Mucosa of descending colon (tissue), 3 donors: ENCODE results near the gene RSPH6A. TPM values are rescaled to one million over a fixed set of nuclear protein-coding genes. Genes with fewer than 3 reads are reported as not detected.

Experiments used
- ATAC-seq: fragments of 200-7000 bp; cut with Tn5 transposase; one replicate; pipeline ENCODE4 v1.9.1; 2020; ENCODE audit warnings: mild to moderate bottlenecking, moderate library complexity
- DNase-seq, 3 donors: peaks; one replicate each; pipeline ENCODE4 v3.0.0-alpha.2; 2020
- H3K36me3 ChIP-seq: fragments of 200-600 bp; one replicate; pipeline ENCODE4 v1.8.0; 2021; ENCODE audit warnings: low read depth, mild to moderate bottlenecking
- H3K4me1 ChIP-seq: fragments of 200-600 bp; one replicate; pipeline ENCODE4 v1.8.0; 2021; ENCODE audit warnings: low read depth, mild to moderate bottlenecking
- H3K4me3 ChIP-seq: fragments of 200-600 bp; one replicate; pipeline ENCODE4 v1.8.0; 2021; ENCODE audit warnings: mild to moderate bottlenecking
- H3K9me3 ChIP-seq: fragments of 200-600 bp; one replicate; pipeline ENCODE4 v1.8.0; 2021; ENCODE audit warnings: mild to moderate bottlenecking
- CTCF ChIP-seq: fragments of 200-600 bp; IDR thresholded peaks from one replicate; pipeline ENCODE4 v1.8.0; 2022; ENCODE audit warnings: antibody characterized with exemption, mild to moderate bottlenecking
- intact Hi-C, 2 donors: fragments of 100-400 bp; cut with DNase I in 1 of 2; cut with micrococcal nuclease in 1 of 2; formaldehyde crosslinking; loops; one replicate each; pipeline versions ENCODE4 v1.11.0 to v1.11.1; 2022; cut with DNase I, micrococcal nuclease
- total RNA-seq, 3 donors: library from RNA; stranded (reverse); fragmentation: NEBNext Ultra II Directional in 2 of 3; extraction: Animal tissue kit (Norgen Biotek cat#: 25700) in 2 of 3; gene quantifications; one replicate each; pipeline versions ENCODE4 v1.2.1 to v1.2.4, GENCODE V29; 2021 to 2023
- donor health status: DM: no; HTN: no; CAD: no; lungs with moderate emphysema.
- donor health status: DM: no; HTN: no; CAD: no.
- donor health status: DM: no; HTN: yes; CAD: no.

RSPH6A gene
- total RNA-seq, 3 donors from 2014 or later: 0.16 to 0.24 (median 0.20) TPM

GRCh38 chr19:45767410-45767880, 47.7 kb downstream of the RSPH6A start:
- TF ChIP-seq CTCF: no peak
- peak; percentile 3 for ATAC-seq
- peaks cover 30% of the 10 kb centered on the region for H3K4me1 ChIP-seq

GRCh38 chr19:45766869-45767346, 48.2 kb downstream of the RSPH6A start:
- H3K4me1 ChIP-seq: peaks cover 30% of the 10 kb centered on the region
- intact Hi-C loops: no loop called here

More at GRCh38 chr19:45767410-45767880, 47.7 kb downstream of the RSPH6A start:
- DNase-seq: peak; percentile 69 to 82 (median 81)
- Histone ChIP-seq H3K36me3 (no peaks in the 10 kb centered on the region), H3K9me3 (no peaks in the 10 kb centered on the region), H3K4me3 (peak overlapping the region; percentile 52)
- intact Hi-C loops: no loop called here

GRCh38 chr19:45766296-45766868, 48.7 kb downstream of the RSPH6A start:
- no peak for DNase-seq
- intact Hi-C loops: no loop called here

More at GRCh38 chr19:45766869-45767346, 48.2 kb downstream of the RSPH6A start:
- Histone ChIP-seq H3K4me3 (no peak overlapping the region), H3K36me3 (no peaks in the 10 kb centered on the region), H3K9me3 (no peaks in the 10 kb centered on the region)
- no peak for DNase-seq
- no peak for ATAC-seq
- no peak for TF ChIP-seq CTCF

GRCh38 chr19:45765702-45766295, 49.3 kb downstream of the RSPH6A start:
- no peak for TF ChIP-seq CTCF
- ATAC-seq (no peak), DNase-seq (no peak)
- intact Hi-C loops: no loop called here
- no peaks in the 10 kb centered on the region for H3K36me3 ChIP-seq
- no peak overlapping the region for H3K4me3 ChIP-seq
- H3K4me1 ChIP-seq: peaks cover 24% of the 10 kb centered on the region
- H3K9me3 ChIP-seq: no peaks in the 10 kb centered on the region

More at GRCh38 chr19:45766296-45766868, 48.7 kb downstream of the RSPH6A start:
- ATAC-seq: no peak
- no peaks in the 10 kb centered on the region for H3K9me3 ChIP-seq
- H3K36me3 ChIP-seq: no peaks in the 10 kb centered on the region
- peaks cover 30% of the 10 kb centered on the region for H3K4me1 ChIP-seq
- H3K4me3 ChIP-seq: no peak overlapping the region
- no peak for TF ChIP-seq CTCF

- H3K4me1 ChIP-seq: peaks cover 23% of the 10 kb centered on the region
- no peaks in the 10 kb centered on the region for H3K36me3 ChIP-seq
- intact Hi-C loops: no loop called here
- TF ChIP-seq CTCF: no peak
- H3K4me3 ChIP-seq: no peak overlapping the region
- ATAC-seq: no peak
- DNase-seq: no peak
- H3K9me3 ChIP-seq: no peaks in the 10 kb centered on the region
These were observed 50.0 kb downstream of the RSPH6A start for GRCh38 chr19:45764945-45765701.
